Transverse colon (tissue), 4 donors: Measurements from ENCODE around the gene NBPF26.
"Not testable (repeated sequence)": the region's sequence is repeated elsewhere in the genome, so short reads cannot be mapped to it uniquely, and the experiment has no call there.

Experiments
- CTCF ChIP-seq, 5 experiments: fragments of 200-600 bp in 3 of 5; fragments of 450-650 bp in 2 of 5; sonication (generic) in 3 of 5; IDR thresholded peaks; 1 replicate in 2 of 5; 2 replicates in 3 of 5; pipeline ENCODE4 v1.5.1; 2016 to 2017; ENCODE audit warnings: antibody characterized with exemption in 5 of 5, inconsistent platforms in 3 of 5, mild to moderate bottlenecking in 2 of 5, moderate library complexity in 1 of 5
- EP300 ChIP-seq: sonication (generic); formaldehyde crosslinking; IDR thresholded peaks from one replicate; pipeline ENCODE4 v1.6.1; 2017; ENCODE audit warnings: antibody characterized with exemption, low read depth
- POLR2A ChIP-seq: fragments of 450-650 bp; IDR thresholded peaks from one replicate; pipeline ENCODE4 v1.6.1; 2016; ENCODE audit warnings: antibody characterized with exemption, mild to moderate bottlenecking, moderate library complexity
- POLR2AphosphoS5 ChIP-seq, 3 donors: sonication (generic); formaldehyde crosslinking; IDR thresholded peaks; one replicate each; pipeline ENCODE4 v1.6.1; 2016; ENCODE audit warnings: antibody characterized with exemption in 3 of 3

- not testable (repeated sequence) for TF ChIP-seq CTCF (IDR thresholded peaks at IDR 0.05); EP300; POLR2A; POLR2AphosphoS5 (IDR thresholded peaks at IDR 0.05)
Observed at GRCh38 chr1:120878206-120878605, 154.5 kb downstream of the NBPF26 start.
